HepG2 (cell line): ENCODE data around the gene CCDC57. TPM values are rescaled to one million over a fixed set of nuclear protein-coding genes. Genes with fewer than 3 reads are reported as not detected.
A peak's percentile ranks its signal among the peaks of the same experiment; 100 is the strongest.

ENCODE experiments used
- ATRX ChIP-seq: sonication (generic); formaldehyde crosslinking; IDR thresholded peaks from 2 replicates; pipeline ENCODE4 v1.4.0; 2020; ENCODE audit warnings: missing genetic modification reagents, borderline replicate concordance
- CHD2 ChIP-seq: IDR thresholded peaks from 2 replicates; pipeline ENCODE4 v1.6.1; 2011; ENCODE audit warnings: low read depth, low read length, improper control_type of control experiment
- CHD4 ChIP-seq: fragments of 200-600 bp; sonication (generic); IDR thresholded peaks from 2 replicates; pipeline ENCODE4 v1.7.0; 2017; ENCODE audit warnings: mild to moderate bottlenecking, low read length, borderline replicate concordance
- HMG20A ChIP-seq: IDR thresholded peaks from 2 replicates; pipeline ENCODE4 v1.6.1; 2016; ENCODE audit warnings: borderline replicate concordance
- KLF13 ChIP-seq: sonication (generic); formaldehyde crosslinking; IDR thresholded peaks from 2 replicates; pipeline ENCODE4 v1.4.0; 2020; ENCODE audit warnings: mild to moderate bottlenecking, missing genetic modification reagents
- POLR2AphosphoS5 ChIP-seq: IDR thresholded peaks from 2 replicates; pipeline ENCODE4 v1.6.1; 2012; ENCODE audit warnings: low read depth, low read length
- RBM39 ChIP-seq: fragments of 200-400 bp; formaldehyde crosslinking; IDR thresholded peaks from one replicate; pipeline ENCODE4 v1.6.1; 2018; ENCODE audit warnings: antibody characterized with exemption, mild to moderate bottlenecking, low read depth, low read length; ENCODE audit not compliant: poor library complexity, severe bottlenecking
- RXRA ChIP-seq: sonication (generic); formaldehyde crosslinking; IDR thresholded peaks from 2 replicates; pipeline ENCODE4 v1.5.1; 2020; ENCODE audit warnings: missing genetic modification reagents
- TAF1 ChIP-seq: sonication (generic); formaldehyde crosslinking; IDR thresholded peaks from 2 replicates; pipeline ENCODE4 v1.4.0; 2020; ENCODE audit warnings: missing genetic modification reagents
- TCF7 ChIP-seq: sonication (generic); IDR thresholded peaks from 2 replicates; pipeline ENCODE4 v1.6.1; 2016; ENCODE audit warnings: antibody characterized with exemption, low read depth
- ZBTB26 ChIP-seq: IDR thresholded peaks from 2 replicates; pipeline ENCODE4 v1.6.1; 2016; ENCODE audit warnings: missing compliant biosample characterization, missing genetic modification reagents, borderline replicate concordance
- ZFP90 ChIP-seq: sonication (generic); formaldehyde crosslinking; IDR thresholded peaks from 2 replicates; pipeline ENCODE4 v1.8.0; 2022; ENCODE audit warnings: missing genetic modification reagents, mild to moderate bottlenecking, inconsistent platforms, borderline replicate concordance
- ZFYVE20 ChIP-seq: sonication (generic); formaldehyde crosslinking; IDR thresholded peaks from 2 replicates; pipeline ENCODE4 v1.8.0; 2023; ENCODE audit warnings: low read depth, mild to moderate bottlenecking, moderate library complexity, missing genetic modification reagents, borderline replicate concordance
- ZNF335 ChIP-seq: sonication (generic); formaldehyde crosslinking; IDR thresholded peaks from 2 replicates; pipeline ENCODE4 v1.4.0; 2020; ENCODE audit warnings: missing genetic modification reagents
- ZNF629 ChIP-seq: sonication (generic); formaldehyde crosslinking; conservative IDR thresholded peaks from 2 replicates; pipeline ENCODE4 v1.5.0; 2020; ENCODE audit warnings: missing genetic modification reagents
- polyA plus RNA-seq, 8 experiments: library from polyadenylated mRNA; depleted of rRNA in 3 of 8; stranded (reverse) in 7 of 8; unstranded in 1 of 8; fragments of >200 nt; fragmentation: Illumina TruSeq in 4 of 8; extraction: Trizol in 4 of 8; gene quantifications; 2 replicates each; pipeline versions ENCODE4 v1.2.1 to v1.2.3, GENCODE V29; 2011 to 2016; ENCODE audit warnings: low read depth in 4 of 8, missing spikeins in 1 of 8, mixed read lengths in 1 of 8; ENCODE audit not compliant: insufficient read depth in 1 of 8
- total RNA-seq, 5 experiments: library from RNA; depleted of rRNA; stranded (reverse); fragments of >200 nt; fragmentation: Illumina TruSeq; extraction: Trizol; gene quantifications; 2 replicates each; pipeline ENCODE4 v1.2.3, GENCODE V29; 2016; ENCODE audit warnings: low read depth in 1 of 5
- TF ChIP-seq, protein P1 (sequence below): IDR thresholded peaks from 2 replicates; pipeline ENCODE4 v1.6.1; 2016; ENCODE audit warnings: missing biosample characterization, missing genetic modification reagents, low read depth
- TF ChIP-seq, protein P2 (sequence below): sonication (generic); formaldehyde crosslinking; IDR thresholded peaks from 2 replicates; pipeline ENCODE4 v1.5.1; 2020; ENCODE audit warnings: mild to moderate bottlenecking, missing genetic modification reagents
- TF ChIP-seq, protein P3 (sequence below): sonication (generic); formaldehyde crosslinking; IDR thresholded peaks from 2 replicates; pipeline ENCODE4 v1.5.0; 2020; ENCODE audit warnings: missing genetic modification reagents
- TF ChIP-seq, protein P4 (sequence below): sonication (generic); formaldehyde crosslinking; IDR thresholded peaks from 2 replicates; pipeline ENCODE4 v1.4.0; 2020; ENCODE audit warnings: missing genetic modification reagents

The CCDC57 gene
- total and polyA plus RNA-seq, 2 of the 13 experiments (the other 11 are each of a cell fraction or from before 2014, with no cell fraction given) = 59.3 to 59.9 TPM

DNA sequence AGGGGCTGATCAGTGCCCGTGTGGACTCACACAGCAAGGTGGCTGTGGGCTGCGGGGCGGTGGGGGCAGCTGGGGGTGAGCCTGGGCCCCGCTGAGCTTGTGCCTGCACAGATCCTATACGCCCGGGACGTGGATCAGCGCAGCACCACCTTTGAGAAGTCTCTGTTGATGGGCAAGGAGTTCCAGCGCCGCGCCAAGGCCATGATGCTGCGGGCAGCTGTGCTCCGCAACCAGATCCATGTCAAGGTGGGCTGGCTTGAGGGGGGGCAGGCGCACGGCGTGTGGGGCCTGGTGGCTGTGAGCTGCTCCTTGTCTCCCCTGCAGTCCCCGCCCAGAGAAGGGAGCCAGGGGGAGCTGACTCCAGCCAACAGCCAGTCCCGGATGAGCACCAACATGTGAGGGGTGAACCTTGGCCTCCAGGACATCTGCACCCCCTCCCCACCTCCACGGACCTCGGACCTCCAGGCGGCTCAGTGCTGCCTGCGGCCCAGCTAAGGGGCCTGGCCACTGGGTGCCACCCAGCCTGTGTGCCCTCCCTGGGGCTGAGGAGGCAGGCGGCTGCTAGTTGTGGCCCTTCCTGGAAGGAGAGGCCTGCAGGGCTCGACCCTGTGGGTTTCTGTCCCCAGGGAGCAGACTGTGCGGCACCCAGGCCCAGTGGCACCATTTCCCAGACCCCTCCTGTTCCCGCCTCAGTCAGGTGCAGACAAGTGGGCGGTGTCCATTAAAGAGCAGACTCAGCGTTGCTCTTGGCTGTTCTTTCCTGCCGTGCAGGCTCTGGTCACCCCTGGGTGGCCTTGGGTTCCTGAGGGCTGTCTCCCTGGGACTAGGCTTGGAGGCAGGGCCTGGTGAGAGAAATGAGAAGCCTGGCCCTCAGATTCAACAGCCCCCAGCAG lies 155.7 kb downstream of the CCDC57 start (continued):
- TF ChIP-seq, protein P1, sequence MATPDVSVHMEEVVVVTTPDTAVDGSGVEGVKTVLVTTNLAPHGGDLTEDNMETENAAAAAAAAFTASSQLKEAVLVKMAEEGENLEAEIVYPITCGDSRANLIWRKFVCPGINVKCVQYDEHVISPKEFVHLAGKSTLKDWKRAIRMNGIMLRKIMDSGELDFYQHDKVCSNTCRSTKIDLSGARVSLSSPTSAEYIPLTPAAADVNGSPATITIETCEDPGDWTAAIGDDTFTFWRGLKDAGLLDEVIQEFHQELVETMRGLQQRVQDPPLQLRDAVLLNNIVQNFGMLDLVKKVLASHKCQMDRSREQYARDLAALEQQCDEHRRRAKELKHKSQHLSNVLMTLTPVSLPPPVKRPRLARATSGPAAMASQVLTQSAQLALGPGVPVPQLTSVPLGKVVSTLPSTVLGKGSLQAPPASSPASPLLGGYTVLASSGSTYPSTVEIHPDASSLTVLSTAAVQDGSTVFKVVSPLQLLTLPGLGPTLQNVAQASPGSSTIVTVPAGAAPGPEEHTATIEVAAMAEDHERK = no peak
- TF ChIP-seq POLR2AphosphoS5 (no peak; the same call in none of the 2 replicates), ZNF629 (CRISPR knock-in tag) (0 out of 2 replicates have a peak, but pooled peaks have one; percentile 33), HMG20A (CRISPR knock-in tag) (no peak), ATRX (no peak), CHD2 (no peak), RXRA (CRISPR knock-in tag) (peak; percentile 73), ZFP90 (CRISPR knock-in tag) (no peak), ZNF335 (CRISPR knock-in tag) (no peak), ZBTB26 (no peak), CHD4 (no peak), TAF1 (peak; percentile 45; the same call in 1 of the 2 replicates), ZFYVE20 (CRISPR knock-in tag) (no peak), KLF13 (no peak), TCF7 (no peak), RBM39 (no peak)
- TF ChIP-seq, protein P2, sequence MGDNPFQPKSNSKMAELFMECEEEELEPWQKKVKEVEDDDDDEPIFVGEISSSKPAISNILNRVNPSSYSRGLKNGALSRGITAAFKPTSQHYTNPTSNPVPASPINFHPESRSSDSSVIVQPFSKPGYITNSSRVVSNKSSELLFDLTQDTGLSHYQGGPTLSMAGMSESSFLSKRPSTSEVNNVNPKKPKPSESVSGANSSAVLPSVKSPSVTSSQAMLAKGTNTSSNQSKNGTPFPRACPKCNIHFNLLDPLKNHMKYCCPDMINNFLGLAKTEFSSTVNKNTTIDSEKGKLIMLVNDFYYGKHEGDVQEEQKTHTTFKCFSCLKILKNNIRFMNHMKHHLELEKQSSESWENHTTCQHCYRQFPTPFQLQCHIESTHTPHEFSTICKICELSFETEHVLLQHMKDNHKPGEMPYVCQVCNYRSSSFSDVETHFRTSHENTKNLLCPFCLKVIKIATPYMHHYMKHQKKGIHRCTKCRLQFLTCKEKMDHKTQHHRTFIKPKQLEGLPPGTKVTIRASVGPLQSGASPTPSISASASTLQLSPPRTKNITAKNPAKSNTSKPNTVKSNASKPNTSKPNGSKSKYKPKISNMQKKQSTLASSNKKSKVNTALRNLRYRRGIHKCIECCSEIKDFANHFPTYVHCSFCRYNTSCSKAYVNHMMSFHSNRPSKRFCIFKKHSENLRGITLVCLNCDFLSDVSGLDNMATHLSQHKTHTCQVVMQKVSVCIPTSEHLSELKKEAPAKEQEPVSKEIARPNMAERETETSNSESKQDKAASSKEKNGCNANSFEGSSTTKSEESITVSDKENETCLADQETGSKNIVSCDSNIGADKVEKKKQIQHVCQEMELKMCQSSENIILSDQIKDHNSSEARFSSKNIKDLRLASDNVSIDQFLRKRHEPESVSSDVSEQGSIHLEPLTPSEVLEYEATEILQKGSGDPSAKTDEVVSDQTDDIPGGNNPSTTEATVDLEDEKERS (CRISPR knock-in tag) = peak; percentile 19; the same call in 1 of the 2 replicates
- TF ChIP-seq, protein P3, sequence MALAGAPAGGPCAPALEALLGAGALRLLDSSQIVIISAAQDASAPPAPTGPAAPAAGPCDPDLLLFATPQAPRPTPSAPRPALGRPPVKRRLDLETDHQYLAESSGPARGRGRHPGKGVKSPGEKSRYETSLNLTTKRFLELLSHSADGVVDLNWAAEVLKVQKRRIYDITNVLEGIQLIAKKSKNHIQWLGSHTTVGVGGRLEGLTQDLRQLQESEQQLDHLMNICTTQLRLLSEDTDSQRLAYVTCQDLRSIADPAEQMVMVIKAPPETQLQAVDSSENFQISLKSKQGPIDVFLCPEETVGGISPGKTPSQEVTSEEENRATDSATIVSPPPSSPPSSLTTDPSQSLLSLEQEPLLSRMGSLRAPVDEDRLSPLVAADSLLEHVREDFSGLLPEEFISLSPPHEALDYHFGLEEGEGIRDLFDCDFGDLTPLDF = no peak
- TF ChIP-seq, protein P4, sequence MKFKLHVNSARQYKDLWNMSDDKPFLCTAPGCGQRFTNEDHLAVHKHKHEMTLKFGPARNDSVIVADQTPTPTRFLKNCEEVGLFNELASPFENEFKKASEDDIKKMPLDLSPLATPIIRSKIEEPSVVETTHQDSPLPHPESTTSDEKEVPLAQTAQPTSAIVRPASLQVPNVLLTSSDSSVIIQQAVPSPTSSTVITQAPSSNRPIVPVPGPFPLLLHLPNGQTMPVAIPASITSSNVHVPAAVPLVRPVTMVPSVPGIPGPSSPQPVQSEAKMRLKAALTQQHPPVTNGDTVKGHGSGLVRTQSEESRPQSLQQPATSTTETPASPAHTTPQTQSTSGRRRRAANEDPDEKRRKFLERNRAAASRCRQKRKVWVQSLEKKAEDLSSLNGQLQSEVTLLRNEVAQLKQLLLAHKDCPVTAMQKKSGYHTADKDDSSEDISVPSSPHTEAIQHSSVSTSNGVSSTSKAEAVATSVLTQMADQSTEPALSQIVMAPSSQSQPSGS (CRISPR knock-in tag) = peak; percentile 68
